IPS-NIHi7 (cell line): Measurements from ENCODE around the gene MROH9.
"Not testable (repeated sequence)": the region's sequence is repeated elsewhere in the genome, so short reads cannot be mapped to it uniquely, and the experiment has no call there.

Source experiments
- DNase-seq: peaks from one replicate; pipeline ENCODE4 v3.0.0; 2012; ENCODE audit warnings: mixed read lengths; ENCODE audit errors: extremely low spot score

The MROH9 gene

GRCh38 chr1:170935231-170935630, at the start of gene MROH9:
MROH9 (plus strand) TSS chr1:170935534; CDS start chr1:170945557, 10,023 bp downstream.
- DNase-seq, result no peak

- DNase-seq, result no peak
Observed at GRCh38 chr1:170885551-170885950, 49.8 kb upstream of the MROH9 start.

DNA sequence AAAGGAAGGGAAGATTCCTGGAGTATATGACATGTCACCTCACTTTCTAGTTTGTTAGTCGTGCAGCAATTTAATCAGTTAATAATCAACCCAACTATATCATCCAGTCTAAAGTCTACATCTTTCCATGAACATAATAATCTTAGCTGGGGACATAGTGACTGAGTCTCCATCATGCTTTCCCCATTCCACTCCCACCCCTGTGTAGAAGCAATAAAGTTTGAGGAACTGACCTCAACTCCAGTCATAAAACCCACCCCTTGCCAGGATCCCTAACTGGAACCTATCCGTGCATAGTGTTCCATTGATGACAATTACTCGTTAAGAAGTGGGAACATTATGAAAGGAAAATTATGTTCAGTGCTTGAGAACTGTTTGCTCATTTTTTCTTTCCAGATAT, 48.9 kb upstream of the MROH9 start:
- no peak for DNase-seq

DNA sequence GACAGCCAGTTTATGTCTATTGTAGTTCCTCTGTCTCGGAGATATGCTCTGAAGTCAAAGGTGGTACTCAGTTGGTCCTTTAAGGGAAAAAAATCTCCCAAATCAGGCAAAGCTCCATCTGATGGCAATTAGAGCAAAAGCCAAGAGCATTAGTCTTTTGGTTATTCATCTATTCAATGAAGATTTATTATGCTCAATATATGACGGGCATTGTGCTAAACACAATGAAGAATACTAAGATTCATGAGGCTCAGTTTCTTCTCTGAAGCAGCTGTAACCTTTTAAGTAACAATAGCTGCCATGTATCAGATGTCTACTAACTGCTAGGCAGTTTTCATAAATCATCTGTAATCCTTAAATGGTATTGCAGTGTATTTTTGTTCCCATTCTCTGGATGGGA, 47.6 kb upstream of the MROH9 start:
- no peak for DNase-seq

GRCh38 chr1:170891872-170892271, 43.5 kb upstream of the MROH9 start:
- no peak for DNase-seq

- DNase-seq, result no peak
Observed at GRCh38 chr1:170893655-170894297, 41.6 kb upstream of the MROH9 start.

- no peak for DNase-seq
Observed at GRCh38 chr1:170903961-170904360, 31.4 kb upstream of the MROH9 start.

DNA sequence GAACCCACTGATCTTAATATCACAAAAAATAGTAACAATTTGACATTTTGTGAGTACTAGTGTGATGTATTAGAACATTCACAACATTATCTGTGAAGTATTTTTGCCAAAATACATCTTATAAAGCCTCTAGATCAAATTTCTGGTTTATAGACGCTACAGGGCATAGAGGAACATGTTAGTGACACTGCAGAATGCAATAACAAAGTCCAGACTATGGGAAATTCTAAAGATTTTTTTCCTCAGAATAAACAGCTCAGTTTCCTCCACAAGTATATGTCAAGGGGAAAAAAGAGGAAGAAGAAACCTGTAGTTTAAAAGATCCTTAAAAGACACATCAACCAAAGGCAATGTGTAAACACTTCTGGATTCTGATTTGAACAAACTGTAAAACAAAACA, 26.4 kb upstream of the MROH9 start:
- DNase-seq, result no peak

DNA sequence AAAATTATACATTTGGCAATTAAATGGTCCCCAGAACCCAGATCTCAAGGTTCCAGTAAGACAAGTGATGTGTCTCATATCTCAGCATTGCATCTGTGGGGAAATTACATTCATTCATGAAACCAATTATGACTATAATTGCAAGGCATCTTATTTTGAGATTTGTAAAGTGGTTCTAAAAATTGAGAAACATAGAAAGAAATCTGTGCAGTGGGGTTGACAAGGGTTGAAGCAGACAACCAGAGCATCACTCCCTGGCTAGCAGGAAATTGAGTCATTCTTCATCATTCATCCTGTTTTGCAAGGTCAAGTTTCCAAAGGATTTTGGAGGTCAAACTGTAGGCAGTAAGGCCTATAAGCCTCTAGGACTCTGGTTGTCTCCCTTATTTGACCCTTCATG, 25.1 kb upstream of the MROH9 start:
- no peak for DNase-seq

DNA sequence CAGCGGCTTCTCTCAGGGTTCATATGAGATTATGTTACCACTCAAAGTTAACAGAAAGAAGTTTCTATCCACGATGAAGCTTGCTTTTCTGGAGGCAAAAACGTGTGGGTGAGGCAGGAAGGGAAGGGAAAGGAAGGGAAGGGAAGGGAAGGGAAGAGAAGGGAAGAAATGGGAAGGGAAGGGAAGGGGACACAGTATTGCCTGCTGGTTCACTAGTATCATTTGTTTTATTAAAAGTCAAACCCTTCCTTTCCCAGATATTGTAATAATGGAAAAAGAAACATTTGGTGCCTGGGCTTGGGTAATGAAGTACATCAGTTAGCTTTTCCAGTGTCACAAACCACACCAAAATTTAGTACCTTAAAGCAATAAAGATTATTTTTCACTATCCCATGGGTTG, 18.0 kb upstream of the MROH9 start:
- DNase-seq, result no peak

- DNase-seq, result not testable (repeated sequence)
Observed at GRCh38 chr1:170924656-170925055, 10.7 kb upstream of the MROH9 start.

- DNase-seq, result peak; percentile 15
Observed at GRCh38 chr1:170927955-170928840, 7.1 kb upstream of the MROH9 start.

- DNase-seq, result no peak
Observed at GRCh38 chr1:170929412-170929834, 5.9 kb upstream of the MROH9 start.

GRCh38 chr1:170929835-170930554, 5.3 kb upstream of the MROH9 start:
- peak; percentile 80 for DNase-seq

GRCh38 chr1:170931650-170932049, 3.7 kb upstream of the MROH9 start:
- no peak for DNase-seq

- DNase-seq, result no peak
Observed at GRCh38 chr1:170932236-170932635, 3.1 kb upstream of the MROH9 start.

DNA sequence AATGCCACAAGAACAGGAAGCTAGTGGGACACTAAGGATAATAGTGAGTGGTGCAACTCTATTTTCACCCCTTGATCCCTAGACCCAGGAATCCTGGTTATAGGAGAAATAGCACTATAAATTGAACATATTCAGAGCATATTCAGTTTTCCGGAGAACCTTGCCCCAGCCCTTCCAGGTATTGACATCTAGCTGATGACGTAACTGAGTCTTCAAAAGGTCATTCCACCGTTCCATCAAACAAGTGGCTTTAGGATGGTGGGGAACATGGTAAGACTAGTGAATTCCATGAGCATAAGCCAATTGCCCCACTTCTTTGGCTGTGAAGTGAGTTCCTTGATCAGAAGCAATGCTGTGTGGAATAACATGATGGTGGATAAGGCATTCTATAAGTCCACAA, 2.9 kb downstream of the MROH9 start:
- no peak for DNase-seq

GRCh38 chr1:170939476-170939875, 4.1 kb downstream of the MROH9 start:
- DNase-seq, result no peak

- DNase-seq, result not testable (repeated sequence)
Observed at GRCh38 chr1:170951744-170952143, 16.4 kb downstream of the MROH9 start.

GRCh38 chr1:170959385-170959784, 24.1 kb downstream of the MROH9 start:
- DNase-seq, result no peak

- no peak for DNase-seq
Observed at GRCh38 chr1:170964506-170964905, 29.2 kb downstream of the MROH9 start.
